H9 (cell line): Measurements from ENCODE around the gene NECAP2. TPM values are rescaled to one million over a fixed set of nuclear protein-coding genes. Genes with fewer than 3 reads are reported as not detected.
"Not testable (repeated sequence)": the region's sequence is repeated elsewhere in the genome, so short reads cannot be mapped to it uniquely, and the experiment has no call there.

Experiments
- DNase-seq: peaks from one replicate; pipeline ENCODE4 v3.0.0-alpha.2; 2017
- H2AFZ ChIP-seq: one replicate; pipeline ENCODE4 v1.6.1; 2013; ENCODE audit warnings: mild to moderate bottlenecking, low read length, control low read depth, moderate library complexity
- H2AK5ac ChIP-seq: 2 replicates; pipeline ENCODE4 v1.6.1; 2013; ENCODE audit warnings: low read length, control low read depth, mixed read lengths; ENCODE audit not compliant: insufficient read length
- H2BK120ac ChIP-seq: one replicate; pipeline ENCODE4 v1.6.1; 2013; ENCODE audit warnings: low read depth, mild to moderate bottlenecking, low read length, control low read depth, inconsistent platforms; ENCODE audit not compliant: poor library complexity, severe bottlenecking
- H2BK12ac ChIP-seq: 2 replicates; pipeline ENCODE4 v1.6.1; 2013; ENCODE audit warnings: low read length, control low read depth, mixed read lengths, low read depth; ENCODE audit not compliant: insufficient read length
- H2BK15ac ChIP-seq: 2 replicates; pipeline ENCODE4 v1.6.1; 2013; ENCODE audit warnings: low read depth, low read length, control low read depth
- H2BK20ac ChIP-seq: one replicate; pipeline ENCODE4 v1.6.1; 2013; ENCODE audit warnings: low read depth, mild to moderate bottlenecking, low read length, control low read depth, inconsistent platforms; ENCODE audit not compliant: poor library complexity, severe bottlenecking
- H2BK5ac ChIP-seq: 2 replicates; pipeline ENCODE4 v1.6.1; 2013; ENCODE audit warnings: low read length, control low read depth, mixed read lengths; ENCODE audit not compliant: insufficient read length
- H3K14ac ChIP-seq: 2 replicates; pipeline ENCODE4 v1.6.1; 2013; ENCODE audit warnings: low read length, control low read depth; ENCODE audit not compliant: insufficient read depth
- H3K18ac ChIP-seq: 2 replicates; pipeline ENCODE4 v1.6.1; 2013; ENCODE audit warnings: low read depth, mild to moderate bottlenecking, mixed read lengths, low read length, control low read depth; ENCODE audit not compliant: insufficient read length
- H3K23ac ChIP-seq: 2 replicates; pipeline ENCODE4 v1.6.1; 2013; ENCODE audit warnings: low read length, control low read depth, mixed read lengths, low read depth; ENCODE audit not compliant: insufficient read length
- H3K23me2 ChIP-seq: 2 replicates; pipeline ENCODE4 v1.6.1; 2013; ENCODE audit warnings: low read depth, mild to moderate bottlenecking, mixed read lengths, low read length, control low read depth; ENCODE audit not compliant: insufficient read length, poor library complexity, severe bottlenecking
- H3K27ac ChIP-seq: 2 replicates; pipeline ENCODE4 v1.5.1; 2013; ENCODE audit warnings: low read length, control low read depth, mixed read lengths, low read depth; ENCODE audit not compliant: insufficient read length
- H3K27me3 ChIP-seq: 2 replicates; pipeline ENCODE4 v1.6.1; 2013; ENCODE audit warnings: low read length, control low read depth, inconsistent platforms; ENCODE audit not compliant: insufficient read depth
- H3K4ac ChIP-seq: 2 replicates; pipeline ENCODE4 v1.6.1; 2013; ENCODE audit warnings: low read depth, mild to moderate bottlenecking, control low read depth, inconsistent platforms, low read length, moderate library complexity
- H3K4me1 ChIP-seq: 2 replicates; pipeline ENCODE4 v1.6.1; 2013; ENCODE audit warnings: low read length, control low read depth, inconsistent platforms; ENCODE audit not compliant: insufficient read depth
- H3K4me2 ChIP-seq: 2 replicates; pipeline ENCODE4 v1.6.1; 2013; ENCODE audit warnings: low read length, control low read depth, mixed read lengths; ENCODE audit not compliant: insufficient read length, insufficient read depth
- H3K56ac ChIP-seq: 2 replicates; pipeline ENCODE4 v1.6.1; 2013; ENCODE audit warnings: low read depth, mild to moderate bottlenecking, mixed read lengths, low read length, control low read depth; ENCODE audit not compliant: insufficient read length
- H3K79me1 ChIP-seq: 2 replicates; pipeline ENCODE4 v1.6.1; 2013; ENCODE audit warnings: low read depth, mild to moderate bottlenecking, moderate library complexity, low read length, control low read depth, inconsistent platforms; ENCODE audit not compliant: insufficient read depth, poor library complexity, severe bottlenecking
- H3K79me2 ChIP-seq: 2 replicates; pipeline ENCODE4 v1.6.1; 2013; ENCODE audit warnings: low read length, control low read depth, inconsistent platforms; ENCODE audit not compliant: insufficient read depth
- H3K9ac ChIP-seq: 2 replicates; pipeline ENCODE4 v1.6.1; 2013; ENCODE audit warnings: low read length, control low read depth, mixed read lengths; ENCODE audit not compliant: insufficient read length; ENCODE audit errors: extremely low read depth
- H3K9me3 ChIP-seq: one replicate; pipeline ENCODE4 v1.6.1; 2013; ENCODE audit warnings: low read depth, low read length, inconsistent platforms; ENCODE audit not compliant: control insufficient read depth
- H3T11ph ChIP-seq: one replicate; pipeline ENCODE4 v1.6.1; 2013; ENCODE audit warnings: mild to moderate bottlenecking, low read length, control low read depth, inconsistent platforms
- H4K20me1 ChIP-seq: one replicate; pipeline ENCODE4 v1.6.1; 2013; ENCODE audit not compliant: control insufficient read depth, insufficient read length, insufficient read depth
- H4K5ac ChIP-seq: 2 replicates; pipeline ENCODE4 v1.6.1; 2013; ENCODE audit warnings: low read depth, mild to moderate bottlenecking, mixed read lengths, low read length, control low read depth; ENCODE audit not compliant: insufficient read length
- H4K8ac ChIP-seq: replicated peaks from 2 replicates; pipeline ENCODE4 v1.6.1; 2013; ENCODE audit warnings: low read length, control low read depth, mixed read lengths, low read depth; ENCODE audit not compliant: insufficient read length
- H4K91ac ChIP-seq: 2 replicates; pipeline ENCODE4 v1.6.1; 2013; ENCODE audit warnings: low read depth, mild to moderate bottlenecking, moderate library complexity, mixed read lengths, low read length, control low read depth; ENCODE audit not compliant: insufficient read length
- H3K27ac Mint-ChIP-seq, 3 experiments: 2 replicates in 2 of 3; 3 replicates in 1 of 3; pipeline ENCODE4 v1.8.0; 2020 to 2021; ENCODE audit warnings: mixed read lengths in 3 of 3, mild to moderate bottlenecking in 1 of 3, moderate library complexity in 1 of 3
- H3K27me3 Mint-ChIP-seq: 2 replicates; pipeline ENCODE4 v1.8.0; 2021; ENCODE audit warnings: low read depth, mild to moderate bottlenecking, moderate library complexity, mixed read lengths
- H3K36me3 Mint-ChIP-seq, 3 experiments: 2 replicates in 2 of 3; 3 replicates in 1 of 3; pipeline ENCODE4 v1.8.0; 2020 to 2021; ENCODE audit warnings: low read depth in 3 of 3, mixed read lengths in 3 of 3; ENCODE audit not compliant: insufficient read depth in 1 of 3
- H3K4me1 Mint-ChIP-seq, 2 experiments: 2 replicates each; pipeline ENCODE4 v1.8.0; 2020; ENCODE audit warnings: mixed read lengths in 2 of 2
- H3K4me3 Mint-ChIP-seq, 2 experiments: 2 replicates in 1 of 2; 3 replicates in 1 of 2; pipeline ENCODE4 v1.8.0; 2020 to 2021; ENCODE audit warnings: mild to moderate bottlenecking in 2 of 2, mixed read lengths in 2 of 2, moderate library complexity in 1 of 2
- H3K9me3 Mint-ChIP-seq, 2 experiments: 2 replicates in 1 of 2; 3 replicates in 1 of 2; pipeline ENCODE4 v1.8.0; 2020; ENCODE audit warnings: mild to moderate bottlenecking in 2 of 2, mixed read lengths in 2 of 2, moderate library complexity in 1 of 2
- WGBS: extraction: QIAGEN DNeasy Blood & Tissue Kit; methylation state at CpG from one replicate; pipeline ENCODE4 v1.1.7; 2013; ENCODE audit warnings: missing lambda C conversion rate, low lambda C conversion rate, mixed read lengths; ENCODE audit not compliant: insufficient read length; ENCODE audit errors: extremely low coverage; 5-methylcytosine and 5-hydroxymethylcytosine counted together
- total RNA-seq: library from RNA; stranded (reverse); gene quantifications from 2 replicates; pipeline ENCODE4 v1.2.1, GENCODE V29; 2021
- TF ChIP-seq, protein P1 (sequence below): fragments of 200-600 bp; sonication (generic); conservative IDR thresholded peaks from 3 replicates; pipeline ENCODE4 v1.8.0; 2021; ENCODE audit warnings: antibody characterized with exemption, mild to moderate bottlenecking

Gene NECAP2
- total RNA-seq, 1 experiment from 2014 or later = 33.2 TPM

GRCh38 chr1:16491056-16491675, 50.6 kb downstream of the NECAP2 start:
- H3K9ac ChIP-seq = no peak overlapping the region
- H2AFZ ChIP-seq = no peak overlapping the region
- H3K27me3 ChIP-seq = no peaks in the 10 kb centered on the region
- TF ChIP-seq, protein P1, sequence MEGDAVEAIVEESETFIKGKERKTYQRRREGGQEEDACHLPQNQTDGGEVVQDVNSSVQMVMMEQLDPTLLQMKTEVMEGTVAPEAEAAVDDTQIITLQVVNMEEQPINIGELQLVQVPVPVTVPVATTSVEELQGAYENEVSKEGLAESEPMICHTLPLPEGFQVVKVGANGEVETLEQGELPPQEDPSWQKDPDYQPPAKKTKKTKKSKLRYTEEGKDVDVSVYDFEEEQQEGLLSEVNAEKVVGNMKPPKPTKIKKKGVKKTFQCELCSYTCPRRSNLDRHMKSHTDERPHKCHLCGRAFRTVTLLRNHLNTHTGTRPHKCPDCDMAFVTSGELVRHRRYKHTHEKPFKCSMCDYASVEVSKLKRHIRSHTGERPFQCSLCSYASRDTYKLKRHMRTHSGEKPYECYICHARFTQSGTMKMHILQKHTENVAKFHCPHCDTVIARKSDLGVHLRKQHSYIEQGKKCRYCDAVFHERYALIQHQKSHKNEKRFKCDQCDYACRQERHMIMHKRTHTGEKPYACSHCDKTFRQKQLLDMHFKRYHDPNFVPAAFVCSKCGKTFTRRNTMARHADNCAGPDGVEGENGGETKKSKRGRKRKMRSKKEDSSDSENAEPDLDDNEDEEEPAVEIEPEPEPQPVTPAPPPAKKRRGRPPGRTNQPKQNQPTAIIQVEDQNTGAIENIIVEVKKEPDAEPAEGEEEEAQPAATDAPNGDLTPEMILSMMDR = no peak
- H4K91ac ChIP-seq = no peak overlapping the region
- H4K8ac ChIP-seq = no peak overlapping the region
- no peak overlapping the region for H2AK5ac ChIP-seq
- no peaks in the 10 kb centered on the region for H3K23me2 ChIP-seq
- no peak overlapping the region for H4K5ac ChIP-seq
- H3K4me1 ChIP-seq = peaks cover 2% of the 10 kb centered on the region; the same call in 1 of the 2 replicates
- no peak overlapping the region for H3T11ph ChIP-seq
- H2BK20ac ChIP-seq = no peak overlapping the region
- H4K20me1 ChIP-seq = no peaks in the 10 kb centered on the region
- peaks cover 0 to 10% (median 10%) of the 10 kb centered on the region in 3 experiments; a peak in 6 of 7 replicates for H3K36me3 Mint-ChIP-seq
- H3K27ac Mint-ChIP-seq = peak overlapping the region in 2 of 3 experiments; percentile 23 to 90; a peak in 3 of 7 replicates
- no peaks in the 10 kb centered on the region for H3K27me3 Mint-ChIP-seq
- H3K23ac ChIP-seq = no peak overlapping the region
- H3K27ac ChIP-seq = no peak overlapping the region
- H2BK120ac ChIP-seq = no peak overlapping the region
- no peak overlapping the region for H2BK15ac ChIP-seq
- H3K4me3 Mint-ChIP-seq = peak overlapping the region in 1 of 2 experiments; percentile 50; a peak in 1 of 5 replicates
- peaks cover 2% of the 10 kb centered on the region for H3K79me1 ChIP-seq
- no CpG with 5 or more reads among the region's 9 CpGs for WGBS
- H2BK12ac ChIP-seq = no peak overlapping the region
- DNase-seq = no peak
- H3K14ac ChIP-seq = no peak overlapping the region
- H3K56ac ChIP-seq = no peak overlapping the region
- no peak overlapping the region for H3K4ac ChIP-seq
- H3K79me2 ChIP-seq = no peaks in the 10 kb centered on the region
- H3K18ac ChIP-seq = no peak overlapping the region
- H3K4me1 Mint-ChIP-seq = peaks cover 12 to 25% of the 10 kb centered on the region in 2 experiments
- H3K4me2 ChIP-seq = no peak overlapping the region
- H3K9me3 ChIP-seq = no peaks in the 10 kb centered on the region
- H2BK5ac ChIP-seq = no peak overlapping the region
- no peaks in the 10 kb centered on the region for H3K9me3 Mint-ChIP-seq

GRCh38 chr1:16492937-16493336, 52.4 kb downstream of the NECAP2 start:
- not testable (repeated sequence) for H2AFZ ChIP-seq, H2BK5ac ChIP-seq, H2BK20ac ChIP-seq, H3K23me2 ChIP-seq, H3K4ac ChIP-seq, DNase-seq, H4K91ac ChIP-seq, H3K79me1 ChIP-seq, H3K27ac Mint-ChIP-seq, H3K14ac ChIP-seq, H3K27me3 ChIP-seq, H3K56ac ChIP-seq, H3K4me1 ChIP-seq, H4K8ac ChIP-seq, H3K4me2 ChIP-seq, H3K9ac ChIP-seq, H2BK15ac ChIP-seq, H2BK12ac ChIP-seq, H3K27me3 Mint-ChIP-seq, H4K5ac ChIP-seq, H3K9me3 ChIP-seq, H3K18ac ChIP-seq, H3T11ph ChIP-seq, H3K79me2 ChIP-seq, H3K27ac ChIP-seq, H3K9me3 Mint-ChIP-seq, H2BK120ac ChIP-seq, H4K20me1 ChIP-seq, H3K23ac ChIP-seq, H2AK5ac ChIP-seq
- Mint-ChIP-seq H3K4me1 (peaks cover 14 to 27% of the 10 kb centered on the region in 2 experiments), H3K36me3 (peaks cover 0 to 14% (median 7%) of the 10 kb centered on the region in 3 experiments; a peak in 6 of 7 replicates), H3K4me3 (peak overlapping the region in 1 of 2 experiments; percentile 17; a peak in 1 of 5 replicates)
- WGBS = no CpG with 5 or more reads among the region's 7 CpGs
